GM18861 (cell line): ENCODE measurements around the gene EEF1E1.
A peak's percentile ranks its signal among the peaks of the same experiment; 100 is the strongest.

Experiments used
- ATAC-seq: cut with Tn5 transposase; IDR thresholded peaks from one replicate; pipeline ENCODE4 v1.9.1; 2021; ENCODE audit not compliant: unreplicated experiment

EEF1E1 gene

GRCh38 chr6:8102122-8102958, at the start of gene EEF1E1:
Gene EEF1E1, minus strand, starts transcription at chr6:8102548. Its CDS starts 27 bp downstream, at chr6:8102521.
- ATAC-seq, result peak; percentile 99

DNA sequence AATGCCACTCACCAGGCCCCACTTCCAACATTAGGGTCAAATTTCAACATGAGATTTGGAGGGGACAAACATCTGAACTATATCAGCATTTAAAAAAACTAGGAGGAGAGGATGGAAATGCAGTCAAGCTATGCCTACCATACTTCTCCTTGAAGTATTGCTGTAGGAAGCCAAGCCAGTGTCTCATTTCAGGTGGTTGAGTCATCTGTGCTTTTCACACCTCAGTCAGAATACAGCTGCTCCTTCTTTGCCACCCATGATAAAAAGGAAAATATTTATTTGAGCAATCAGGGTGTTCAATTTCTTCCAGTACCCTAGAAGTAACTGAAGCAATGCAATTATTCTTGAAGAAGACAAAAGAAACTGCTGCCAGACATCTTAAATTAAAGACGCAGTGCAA, 47.0 kb upstream of the EEF1E1 start:
- ATAC-seq, result no peak

- ATAC-seq, result no peak
Measured at GRCh38 chr6:8143945-8144344, 41.6 kb upstream of the EEF1E1 start.

GRCh38 chr6:8139451-8139850, 37.1 kb upstream of the EEF1E1 start:
- no peak for ATAC-seq

- ATAC-seq, result no peak
Measured at GRCh38 chr6:8137529-8137939, 35.2 kb upstream of the EEF1E1 start.

GRCh38 chr6:8135276-8135675, 32.9 kb upstream of the EEF1E1 start:
- ATAC-seq, result no peak

- no peak for ATAC-seq
Measured at GRCh38 chr6:8132130-8132529, 29.8 kb upstream of the EEF1E1 start.

DNA sequence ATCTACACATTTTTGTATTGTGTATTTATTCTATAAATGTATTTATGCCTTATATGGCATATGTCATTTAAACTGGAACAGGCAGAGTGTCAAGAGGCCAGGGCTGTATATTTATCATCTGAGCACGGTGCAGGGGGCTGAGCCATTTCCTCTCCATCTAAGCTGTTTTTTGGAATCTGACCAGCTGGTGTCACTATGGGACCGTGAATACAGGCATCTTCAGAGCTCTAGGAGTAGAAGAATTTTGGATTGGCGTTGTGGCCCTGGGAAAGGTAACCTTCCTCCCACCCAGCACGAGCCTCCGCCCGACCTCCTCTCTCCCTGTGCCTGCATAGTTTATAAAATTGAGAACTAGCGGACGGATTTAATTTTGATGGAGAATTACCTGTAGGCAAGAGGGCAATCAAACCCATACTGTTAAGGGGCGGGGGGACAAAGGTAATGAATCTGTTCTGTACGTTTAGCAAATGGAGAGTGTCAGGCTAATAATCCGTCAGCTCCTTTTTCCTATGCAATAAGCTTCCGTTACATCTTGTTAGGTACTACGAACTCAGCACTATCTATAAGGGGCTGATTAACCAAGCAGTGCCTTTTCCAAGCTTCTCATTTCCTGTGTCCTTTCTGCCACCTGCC, 29.0 kb upstream of the EEF1E1 start:
- ATAC-seq, result peak; percentile 48

DNA sequence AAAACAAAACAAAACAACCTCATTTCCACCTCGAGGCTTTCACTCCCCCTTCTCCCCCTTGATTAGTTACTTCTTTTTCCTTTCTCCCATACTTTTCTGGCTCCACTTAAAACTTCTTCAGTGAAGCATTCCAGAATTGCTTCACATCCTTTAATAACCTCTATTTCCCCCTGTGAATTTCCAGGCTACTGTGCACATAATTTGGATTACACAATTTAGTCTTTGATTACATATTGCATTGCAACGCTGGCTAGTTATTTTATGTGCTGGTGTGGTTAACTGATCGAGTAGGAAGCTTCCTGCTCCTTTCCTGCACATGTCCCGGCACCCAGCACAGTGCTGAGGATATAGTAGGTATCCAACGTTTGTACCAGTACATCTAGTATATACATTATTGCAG, 28.1 kb upstream of the EEF1E1 start:
- ATAC-seq, result no peak

DNA sequence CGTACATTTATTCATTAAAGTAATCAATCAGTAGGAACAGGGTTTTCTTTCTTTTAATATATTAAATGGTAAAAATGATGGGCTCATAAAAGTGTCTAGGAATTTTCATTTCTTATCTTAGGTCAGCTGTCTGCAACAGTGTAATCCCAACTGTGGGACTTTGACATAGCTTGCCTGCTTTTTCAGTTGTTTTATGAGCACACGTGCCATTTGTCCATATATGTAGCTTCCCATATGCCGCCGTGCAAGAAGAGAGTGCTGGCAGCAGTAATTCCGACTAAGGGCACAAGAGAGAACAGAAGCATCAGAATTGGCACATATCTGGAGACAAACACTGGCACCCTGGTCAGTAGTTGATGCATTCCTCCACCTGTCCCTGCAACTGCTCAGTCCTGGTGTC, 20.9 kb upstream of the EEF1E1 start:
- ATAC-seq, result no peak

- no peak for ATAC-seq
Measured at GRCh38 chr6:8114956-8115355, 12.6 kb upstream of the EEF1E1 start.

GRCh38 chr6:8113131-8113654, 10.8 kb upstream of the EEF1E1 start:
- no peak for ATAC-seq

DNA sequence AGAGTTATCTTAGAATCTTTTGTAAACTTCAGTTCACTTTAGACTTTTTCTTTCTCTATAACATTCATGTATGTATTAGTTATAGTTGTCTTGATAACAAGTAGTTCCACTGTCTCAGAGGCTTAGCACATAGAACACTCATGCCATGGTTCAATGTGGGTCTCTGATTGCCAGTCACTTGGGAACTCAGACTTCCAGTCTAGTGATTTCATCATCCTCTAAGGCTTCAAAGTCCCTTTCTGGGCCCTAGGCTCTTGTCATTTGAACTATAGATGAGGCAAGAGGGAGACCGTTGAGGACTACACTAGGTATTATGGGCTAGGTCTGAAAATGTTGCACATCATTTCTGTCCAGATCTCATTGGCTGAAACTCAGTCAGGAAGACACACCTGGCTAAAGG, 8.4 kb upstream of the EEF1E1 start:
- ATAC-seq, result no peak

DNA sequence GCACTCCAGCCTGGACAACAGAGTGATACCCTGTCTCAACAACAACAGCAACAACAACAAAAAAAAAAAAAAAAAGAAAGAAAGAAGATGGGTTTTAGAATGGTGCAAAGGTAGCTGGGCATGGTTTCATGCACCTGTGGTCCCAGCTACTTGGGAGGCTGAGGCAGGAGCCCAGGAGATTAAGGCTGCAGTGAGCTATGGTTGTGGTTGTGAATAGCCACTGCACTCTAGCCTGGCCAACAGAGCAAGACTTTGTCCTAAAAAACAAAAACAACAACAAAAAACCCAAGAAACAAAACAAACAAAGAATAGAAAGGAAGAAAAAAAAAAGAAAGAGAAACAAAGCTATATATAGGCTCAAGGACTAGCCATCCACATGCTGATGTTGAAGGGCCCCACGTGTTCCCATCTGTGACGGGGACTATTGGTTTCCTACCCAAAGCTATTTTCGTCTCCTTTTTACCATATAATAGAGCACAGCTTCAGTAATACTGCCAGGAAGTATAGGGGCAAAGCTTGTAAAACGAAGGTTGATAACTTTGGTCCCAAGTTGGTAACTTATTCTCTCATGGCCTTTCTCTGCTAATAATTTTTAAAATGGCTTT, 7.9 kb upstream of the EEF1E1 start:
- no peak for ATAC-seq

- ATAC-seq, result no peak
Measured at GRCh38 chr6:8108759-8109539, 6.6 kb upstream of the EEF1E1 start.

GRCh38 chr6:8108031-8108660, 5.8 kb upstream of the EEF1E1 start:
- no peak for ATAC-seq

DNA sequence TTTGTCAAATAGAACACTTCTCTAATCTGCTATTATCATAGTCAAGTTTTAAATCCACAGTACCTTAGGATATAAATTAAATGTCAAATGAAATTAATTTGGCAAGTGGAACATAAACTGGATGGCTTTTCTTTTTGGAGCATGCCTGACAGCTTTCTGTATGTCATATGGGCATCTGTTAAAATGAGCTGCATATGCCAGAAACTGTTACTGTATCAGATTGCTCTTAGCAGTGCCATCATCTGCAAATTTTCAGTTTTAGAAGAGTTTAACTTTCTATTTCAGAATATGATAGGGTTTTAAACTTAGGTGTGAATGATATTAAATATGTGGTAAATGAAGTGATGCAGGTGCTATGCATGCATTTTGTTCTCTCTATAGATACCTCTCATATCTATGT, 3.4 kb upstream of the EEF1E1 start:
- ATAC-seq, result no peak

DNA sequence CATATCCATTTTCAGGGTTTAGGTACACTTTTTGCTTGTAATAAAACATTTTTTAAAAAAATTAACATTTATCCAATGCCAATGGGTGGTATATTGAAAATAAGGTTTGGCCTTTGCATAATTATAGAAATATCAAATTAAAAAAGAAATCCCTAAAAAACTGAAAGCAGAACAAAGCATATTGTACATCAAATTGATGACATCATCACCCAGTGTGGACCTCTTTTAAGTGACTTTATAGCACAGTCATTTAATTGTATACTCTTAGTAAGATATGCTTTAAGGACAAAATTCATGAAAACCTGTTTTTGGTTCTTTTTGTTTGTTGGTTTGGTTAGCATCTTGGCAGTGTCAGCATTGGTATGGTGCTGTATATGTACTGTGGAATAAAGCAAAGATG, 1.4 kb upstream of the EEF1E1 start:
- no peak for ATAC-seq

DNA sequence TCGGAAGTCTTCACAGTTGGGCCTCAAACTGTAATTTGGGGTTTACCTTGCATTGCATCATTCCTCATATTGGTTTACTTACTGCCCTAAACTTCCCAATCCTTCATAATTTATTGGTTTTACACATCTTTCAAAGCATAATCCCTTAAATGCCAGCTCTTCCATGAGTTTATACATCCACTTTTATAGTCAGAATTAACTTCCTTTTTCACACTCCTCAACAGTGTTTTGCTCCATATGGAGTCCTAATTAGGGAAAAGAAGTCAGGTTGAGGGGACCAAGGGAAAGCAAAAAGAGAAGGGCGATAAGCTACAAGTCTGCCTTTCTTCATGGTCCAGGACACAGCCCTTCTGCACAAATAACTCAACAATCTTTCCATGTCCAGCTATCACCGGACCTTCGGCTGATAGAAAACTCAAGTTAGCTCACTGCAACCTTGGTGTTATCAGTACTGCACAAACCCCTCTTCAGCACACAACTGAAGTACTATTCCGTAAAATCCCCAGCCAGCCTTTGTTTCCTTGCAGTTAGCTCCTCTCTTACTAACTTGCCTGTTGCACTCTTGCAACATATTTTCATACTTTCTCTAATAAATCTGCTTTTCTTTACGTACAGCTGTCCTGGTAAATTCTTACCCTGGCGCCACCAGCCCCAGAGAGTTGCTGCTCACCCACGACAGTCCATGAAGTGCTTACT, 2.0 kb downstream of the EEF1E1 start:
- ATAC-seq, result no peak

DNA sequence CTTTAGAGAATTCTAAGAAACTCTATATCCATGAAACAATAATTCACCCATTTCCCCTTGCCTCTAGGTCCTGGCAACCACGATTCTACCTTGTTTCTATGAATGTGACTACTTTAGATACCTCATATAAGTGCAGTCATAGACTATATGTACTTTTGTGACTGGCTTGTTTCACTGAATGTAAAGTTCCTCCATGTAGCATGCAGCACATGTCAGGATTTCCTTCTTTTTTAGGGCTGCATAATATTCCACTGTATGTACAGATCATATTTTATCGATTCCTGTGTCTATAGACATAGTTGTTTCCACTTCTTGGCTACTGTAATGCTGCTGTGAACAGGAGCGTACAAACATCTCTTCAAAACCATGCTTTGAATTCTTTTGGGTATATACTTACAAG, 11.7 kb downstream of the EEF1E1 start:
- ATAC-seq, result no peak
